Activated CD4-positive, alpha-beta T cell treated with anti-CD3 and anti-CD28 coated beads, Interleukin-10, Interleukin-2, amounts not matched to agents 100 ng/mL and 50 ng/mL, durations not matched to agents 16 hours and 8 hours (primary cell): ENCODE data around the gene SLC28A1.
"Not testable (repeated sequence)": the region's sequence is repeated elsewhere in the genome, so short reads cannot be mapped to it uniquely, and the experiment has no call there.

Experiments
- DNase-seq: peaks from one replicate; pipeline ENCODE4 v3.0.0-alpha.2; 2020

The SLC28A1 gene

GRCh38 chr15:84980196-84981053 lies 96.0 kb downstream of the SLC28A1 start:
- peak; percentile 85 for DNase-seq

DNA sequence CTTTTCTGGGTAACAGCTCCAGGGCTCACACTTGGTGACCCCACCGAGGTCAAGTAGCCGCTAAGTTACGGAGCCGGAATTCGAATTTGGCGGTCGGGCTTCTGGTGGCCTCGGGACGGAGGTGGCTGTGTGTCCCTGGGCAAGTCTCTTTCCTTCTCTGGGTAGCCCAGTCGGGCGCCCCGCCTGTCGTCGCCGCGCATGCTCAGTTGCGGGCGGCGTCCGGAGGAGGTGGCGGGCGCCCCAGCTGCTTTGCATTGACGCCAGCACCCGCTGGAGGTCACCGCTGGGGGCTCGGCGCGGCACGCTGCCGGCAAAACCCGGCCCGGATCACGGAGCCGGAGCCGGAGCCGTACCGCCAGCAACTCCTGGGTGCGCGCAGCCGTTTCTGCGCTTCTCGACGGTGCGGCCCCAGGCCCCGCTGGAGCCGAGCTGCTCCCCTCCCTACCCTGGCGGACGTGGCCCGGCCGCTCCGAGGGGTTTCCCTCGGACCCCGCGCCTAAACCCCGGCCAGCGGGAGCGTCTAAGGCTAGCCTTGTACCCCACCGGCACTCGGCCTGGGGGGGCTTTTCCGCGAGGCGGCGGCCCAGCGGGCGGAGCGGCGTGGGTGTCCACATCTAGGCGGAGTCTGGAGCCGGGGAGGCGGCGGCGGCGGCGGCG lies 96.7 kb downstream of the SLC28A1 start:
- DNase-seq = peak; percentile 98

DNA sequence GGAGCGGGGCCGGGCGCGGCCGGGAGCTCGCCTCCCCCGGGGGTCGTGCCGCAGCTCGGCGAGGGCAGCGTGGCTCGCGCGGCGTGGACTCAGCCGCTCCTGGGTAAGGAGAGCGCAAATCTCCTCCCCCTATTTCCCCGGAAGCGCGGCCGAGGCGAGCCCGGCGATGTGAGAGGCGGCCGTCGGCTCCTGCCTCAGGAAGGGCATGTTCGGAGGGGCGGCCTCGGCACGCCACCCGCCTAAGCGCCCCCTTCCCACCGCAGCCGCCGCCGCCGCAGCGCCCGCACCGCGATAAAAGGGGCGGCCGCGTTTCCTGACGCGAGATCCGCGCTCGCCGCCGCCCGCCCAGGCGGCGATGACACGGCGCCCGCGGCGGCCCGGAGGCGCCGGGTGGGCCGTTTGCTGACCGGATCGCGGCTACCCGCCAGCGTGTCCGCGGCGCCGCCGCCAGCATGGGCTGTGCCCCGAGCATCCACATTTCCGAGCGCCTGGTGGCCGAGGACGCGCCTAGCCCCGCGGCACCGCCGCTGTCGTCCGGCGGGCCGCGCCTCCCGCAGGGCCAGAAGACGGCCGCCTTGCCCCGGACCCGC lies 97.3 kb downstream of the SLC28A1 start, which contains the start of gene PDE8A:
Gene PDE8A, plus strand, starts transcription at position 146 of the 590 bp plus-strand sequence. Its CDS starts 307 bp downstream, at position 453.
- DNase-seq = peak; percentile 62

DNA sequence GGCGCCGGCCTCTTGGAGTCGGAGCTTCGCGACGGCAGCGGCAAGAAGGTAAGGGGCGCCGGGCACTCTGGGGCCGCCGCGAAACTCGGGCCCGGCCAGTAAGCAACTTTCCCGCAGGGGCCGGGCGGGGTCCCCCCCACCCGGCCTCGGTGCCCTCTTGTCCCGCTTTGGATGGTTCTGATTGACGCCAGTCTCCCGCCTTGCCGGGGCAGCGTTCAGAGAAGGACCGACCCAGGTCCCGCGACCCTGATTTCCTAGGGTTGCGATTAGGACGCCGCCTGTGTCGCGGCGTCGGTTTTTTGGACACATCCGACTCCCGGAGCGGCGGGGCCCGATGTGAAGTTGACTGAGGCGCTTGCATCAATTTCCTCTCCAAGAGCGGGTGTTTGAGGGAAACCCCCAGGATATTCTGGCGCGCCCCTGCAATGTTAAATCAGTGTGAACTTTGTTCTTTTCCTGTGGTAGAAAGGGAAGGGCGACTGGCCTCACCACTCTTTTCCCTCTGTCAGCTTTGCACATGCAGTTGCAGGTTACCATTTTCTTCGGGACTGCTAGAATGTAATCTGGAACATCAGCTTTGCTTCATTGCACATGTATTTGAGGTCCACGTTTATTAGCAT lies 97.9 kb downstream of the SLC28A1 start:
- peak; percentile 54 for DNase-seq

DNA sequence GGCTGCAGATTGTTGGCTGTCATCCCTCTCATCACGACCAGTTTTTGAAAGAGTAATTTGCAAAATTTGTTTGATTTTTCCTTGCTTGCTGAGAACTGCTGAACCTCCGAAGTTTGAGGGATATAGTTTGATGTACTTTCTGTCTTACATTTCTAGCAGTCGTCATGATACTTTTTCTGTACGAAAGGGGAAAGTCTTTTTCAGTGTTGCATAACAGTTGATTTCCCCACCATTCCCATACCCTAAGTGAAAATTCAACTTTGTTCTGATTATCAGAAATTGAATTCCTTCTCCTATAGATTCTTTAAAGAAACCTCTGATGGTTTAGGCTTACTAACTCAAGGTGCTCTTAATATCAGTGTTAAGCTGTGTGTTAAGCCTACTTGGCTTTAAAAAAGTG lies 98.8 kb downstream of the SLC28A1 start:
- no peak for DNase-seq

DNA sequence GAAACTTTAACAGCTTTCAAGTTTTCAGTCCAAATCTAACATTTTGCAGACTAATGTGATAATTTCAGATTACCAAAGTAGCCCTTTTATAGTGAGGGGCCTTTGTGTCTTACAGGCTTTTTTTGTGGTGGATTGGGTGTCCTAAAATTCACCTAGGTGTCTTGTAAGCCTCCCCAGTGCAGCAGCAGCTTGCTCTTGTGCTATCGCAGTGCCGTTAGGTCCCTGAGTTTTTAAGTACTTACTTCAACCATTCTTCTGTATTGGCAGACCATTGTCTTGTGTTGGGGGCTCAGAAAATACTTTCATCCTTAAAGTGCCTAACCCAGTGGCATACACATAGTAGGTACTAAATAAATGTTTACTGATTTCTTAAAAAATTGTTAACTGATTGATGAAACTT lies 99.2 kb downstream of the SLC28A1 start:
- DNase-seq = no peak

- DNase-seq = no peak
Observed at GRCh38 chr15:84985158-84985557, 100.7 kb downstream of the SLC28A1 start.

DNA sequence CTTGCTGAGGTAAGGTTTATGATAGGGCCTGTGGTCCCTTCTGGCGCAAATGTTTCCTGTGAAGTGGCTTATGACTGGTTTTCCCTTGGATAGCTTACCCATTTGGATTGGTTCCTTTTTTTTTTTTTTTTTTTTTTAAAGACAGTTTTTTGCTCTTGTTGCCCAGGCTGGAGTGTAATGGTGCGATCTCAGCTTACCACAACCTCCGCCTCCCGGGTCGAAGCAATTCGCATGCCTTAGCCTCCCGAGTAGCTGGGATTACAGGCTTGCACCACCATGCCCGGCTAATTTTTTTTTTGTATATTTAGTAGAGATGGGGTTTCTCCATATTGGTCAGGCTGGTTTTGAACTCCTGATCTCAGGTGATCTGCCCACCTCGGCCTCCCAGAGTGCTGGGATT lies 102.9 kb downstream of the SLC28A1 start:
- not testable (repeated sequence) for DNase-seq

DNA sequence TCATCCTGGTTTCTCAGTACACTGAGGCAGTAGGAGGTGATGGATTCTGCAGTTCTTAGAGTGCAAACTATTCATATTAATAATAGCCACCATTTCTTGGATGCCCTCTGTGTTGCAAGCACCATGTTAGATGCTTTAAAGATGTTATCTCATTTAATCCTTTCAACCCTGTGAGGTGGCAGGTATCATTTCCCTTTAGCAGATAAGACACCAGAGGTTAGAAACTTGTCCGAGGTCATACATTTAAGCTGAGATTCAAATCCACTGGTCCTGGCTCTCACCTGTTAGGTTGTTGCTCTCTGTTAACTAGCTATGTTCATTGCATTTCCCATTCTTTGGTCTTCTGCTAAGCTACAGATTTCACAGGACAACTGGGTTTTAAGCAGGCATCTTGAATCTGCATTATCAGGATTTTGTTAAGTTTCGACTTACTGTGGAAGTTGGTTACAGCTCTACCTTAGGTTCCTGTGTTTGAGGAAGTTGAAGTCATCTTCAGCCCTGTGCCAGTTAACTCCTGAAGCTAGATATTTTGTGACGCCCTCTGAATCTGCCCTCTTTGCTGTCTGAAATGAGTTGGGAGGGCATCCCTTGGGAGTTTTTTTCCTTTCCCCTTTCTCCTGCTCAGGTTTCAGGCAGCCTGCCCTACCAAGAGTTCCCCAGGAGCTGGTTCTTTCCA lies 103.6 kb downstream of the SLC28A1 start:
- peak; percentile 25 for DNase-seq

DNA sequence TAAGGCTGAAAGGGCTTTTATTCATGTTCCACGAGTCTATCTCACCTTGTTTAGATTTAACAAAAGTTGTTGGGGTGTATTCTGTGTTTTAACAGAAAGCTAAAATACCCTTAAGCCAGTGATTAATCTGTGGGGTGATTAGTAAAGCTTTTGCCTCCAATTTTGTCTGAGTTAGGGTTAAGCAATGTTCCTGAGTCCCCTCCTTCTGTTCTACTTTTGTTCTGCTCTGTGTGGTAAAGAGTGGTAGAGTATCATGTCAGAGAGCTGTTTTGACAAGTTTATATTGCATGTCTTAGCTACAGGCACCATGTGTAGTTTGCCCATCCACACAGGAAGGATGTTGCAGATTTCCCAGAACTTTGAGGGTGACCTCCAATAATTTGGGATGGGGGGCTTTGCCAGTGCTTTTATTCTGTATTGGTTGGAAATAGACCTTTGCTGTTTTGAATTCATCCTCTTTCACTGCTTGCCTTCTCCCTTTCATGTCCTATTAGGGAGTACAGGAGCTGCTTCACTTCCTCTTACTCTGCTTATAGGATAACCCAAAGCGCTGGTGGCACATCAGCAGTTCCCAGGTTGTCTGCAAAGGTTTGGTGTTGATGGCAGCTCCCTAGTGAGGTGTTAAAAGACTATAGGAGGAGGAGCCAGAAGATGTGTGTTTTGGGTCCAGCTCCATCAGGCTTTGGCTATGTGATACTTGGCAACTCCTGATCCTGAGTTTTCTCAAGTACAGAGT lies 104.6 kb downstream of the SLC28A1 start:
- DNase-seq = no peak

GRCh38 chr15:84990507-84990906 lies 106.0 kb downstream of the SLC28A1 start:
- no peak for DNase-seq

GRCh38 chr15:84991014-84991712 lies 106.7 kb downstream of the SLC28A1 start:
- DNase-seq = no peak

DNA sequence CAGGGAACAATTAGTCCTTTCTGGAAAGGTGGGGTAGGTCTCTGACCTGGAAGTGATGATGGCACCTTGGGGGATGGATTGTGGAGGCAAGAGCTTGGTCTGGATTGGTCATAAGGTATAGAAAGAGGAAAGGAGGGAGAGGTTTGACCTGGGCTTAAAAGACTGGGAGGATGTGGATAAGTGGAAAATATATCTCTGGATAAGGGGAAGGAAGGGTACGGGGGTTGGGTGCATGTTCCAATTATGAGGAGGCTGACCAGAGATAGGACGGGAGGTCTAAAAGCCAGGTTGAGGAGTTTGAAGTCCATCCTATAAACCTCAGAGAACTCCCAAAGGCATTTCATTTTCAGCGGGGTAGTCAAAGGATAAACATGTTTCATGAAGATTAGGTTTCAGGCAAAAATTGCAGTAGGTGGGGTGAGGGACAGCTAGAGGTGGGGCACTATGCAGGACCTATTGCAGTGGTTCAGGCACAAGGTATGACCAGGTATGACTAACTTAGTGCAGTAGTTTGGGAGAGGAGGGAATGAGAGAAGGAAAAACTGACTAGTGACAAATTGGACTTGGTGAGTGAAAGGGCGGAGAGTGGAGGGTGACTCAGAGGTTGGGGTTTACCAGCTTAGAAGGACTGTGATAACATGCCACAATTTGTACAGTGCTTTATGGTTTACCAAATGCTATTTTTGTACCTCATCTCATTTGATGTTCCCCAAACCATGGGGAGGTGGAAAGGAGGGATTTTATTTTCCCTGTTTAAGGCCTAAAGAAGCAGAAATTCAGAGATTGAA lies 107.9 kb downstream of the SLC28A1 start:
- DNase-seq = peak; percentile 55
